ENCODE results near the gene LRRC4C. TPM values are rescaled to one million over a fixed set of nuclear protein-coding genes. Genes with fewer than 3 reads are reported as not detected.

LRRC4C gene
- total and polyA plus RNA-seq, 2 experiments from 2014 or later, result not detected

GRCh38 chr11:40080434-40080833 is 1379.0 kb downstream of the LRRC4C start:
- Histone ChIP-seq H3K9me2 (ENCODE audit: insufficient read depth) (no peaks in the 10 kb centered on the region), H3K4me2 (ENCODE audit: unreplicated experiment) (no peak overlapping the region), H3K9me3 (ENCODE audit: low read depth) (no peaks in the 10 kb centered on the region), H3K9ac (no peak overlapping the region), H3K79me2 (ENCODE audit: insufficient read depth) (no peaks in the 10 kb centered on the region), H2AFZ (no peak overlapping the region), H4K20me1 (ENCODE audit: insufficient read depth) (no peaks in the 10 kb centered on the region), H3K36me3 (ENCODE audit: low read depth) (no peaks in the 10 kb centered on the region), H3K4me3 (no peak overlapping the region), H3K27ac (no peak overlapping the region), H3K27me3 (replicated peaks; ENCODE audit: insufficient read depth) (no peaks in the 10 kb centered on the region), H3K4me1 (ENCODE audit: insufficient read depth) (no peaks in the 10 kb centered on the region), H3F3A (ENCODE audit: insufficient read depth) (no peaks in the 10 kb centered on the region)
- in situ Hi-C loops (cut with MboI), result no loop called here
- DNase-seq, result no peak
- 22 to 23% methylated on average over 7 of the region's 7 CpGs for WGBS, 2 experiments (ENCODE audit: low coverage in 1 of 2, low lambda C conversion rate in 2 of 2, missing lambda C conversion rate in 2 of 2)
- TF ChIP-seq EZH2 (IDR thresholded peaks at IDR 0.05; ENCODE audit: insufficient read depth, poor library complexity, severe bottlenecking), result no peak
- TF ChIP-seq EZH2phosphoT487 (IDR thresholded peaks at IDR 0.05; ENCODE audit: insufficient read depth, low read depth), result no peak

Small RNA genes lying within 50 kb of the gene (small RNA-seq; reads per million reads assigned to genes)
- gene RF00019 (ENCODE audit: low read depth, low replicate concordance) (not detected), gene RNU6-365P (ENCODE audit: low read depth, low replicate concordance) (not detected)
